Putamen (tissue), 1 donor: ENCODE measurements around the gene ECM2.

Experiments used
- DNase-seq: peaks from one replicate; pipeline ENCODE4 v3.0.0-alpha.2; 2016; ENCODE audit warnings: low spot score

ECM2 gene

GRCh38 chr9:92527832-92528521 is 7.8 kb downstream of the ECM2 start:
- no peak for DNase-seq

GRCh38 chr9:92527291-92527828 is 8.4 kb downstream of the ECM2 start:
- DNase-seq: no peak

- no peak for DNase-seq
Measured at GRCh38 chr9:92525306-92525705, 10.5 kb downstream of the ECM2 start.

- no peak for DNase-seq
Measured at GRCh38 chr9:92524881-92525280, 10.9 kb downstream of the ECM2 start.

- DNase-seq: no peak
Measured at GRCh38 chr9:92522983-92523970, 12.5 kb downstream of the ECM2 start.

GRCh38 chr9:92520837-92521236 is 15.0 kb downstream of the ECM2 start:
- no peak for DNase-seq

- DNase-seq: no peak
Measured at GRCh38 chr9:92518199-92518598, 17.6 kb downstream of the ECM2 start.

- DNase-seq: no peak
Measured at GRCh38 chr9:92517046-92517445, 18.7 kb downstream of the ECM2 start.

GRCh38 chr9:92516521-92516920 is 19.3 kb downstream of the ECM2 start:
- no peak for DNase-seq

- DNase-seq: no peak
Measured at GRCh38 chr9:92514635-92515034, 21.2 kb downstream of the ECM2 start.

- DNase-seq: no peak
Measured at GRCh38 chr9:92513349-92513748, 22.4 kb downstream of the ECM2 start.

- no peak for DNase-seq
Measured at GRCh38 chr9:92512622-92513021, 23.2 kb downstream of the ECM2 start.

GRCh38 chr9:92510747-92511146 is 25.0 kb downstream of the ECM2 start:
- DNase-seq: no peak

GRCh38 chr9:92509050-92509449 is 26.7 kb downstream of the ECM2 start:
- no peak for DNase-seq

- DNase-seq: no peak
Measured at GRCh38 chr9:92508018-92508820, 27.6 kb downstream of the ECM2 start.

GRCh38 chr9:92507496-92507895 is 28.3 kb downstream of the ECM2 start:
- DNase-seq: no peak

- DNase-seq: no peak
Measured at GRCh38 chr9:92507005-92507404, 28.8 kb downstream of the ECM2 start.

GRCh38 chr9:92506184-92506857 is 29.5 kb downstream of the ECM2 start:
- DNase-seq: no peak

GRCh38 chr9:92504881-92505280 is 30.9 kb downstream of the ECM2 start:
- DNase-seq: no peak

GRCh38 chr9:92503156-92503555 is 32.6 kb downstream of the ECM2 start:
- DNase-seq: no peak

- no peak for DNase-seq
Measured at GRCh38 chr9:92501671-92502393, 34.0 kb downstream of the ECM2 start.
